NCI-H226 (cell line): ENCODE results near the gene NOTCH1.
"Not testable (repeated sequence)": the region's sequence is repeated elsewhere in the genome, so short reads cannot be mapped to it uniquely, and the experiment has no call there.

ENCODE experiments used
- DNase-seq: peaks from one replicate; pipeline ENCODE4 v3.0.0-alpha.2; 2015

NOTCH1 gene

GRCh38 chr9:136545965-136546696, at the start of gene NOTCH1:
Gene NOTCH1, minus strand, starts transcription at chr9:136546048. Its CDS starts 262 bp downstream, at chr9:136545786.
- DNase-seq: peak; percentile 88

- DNase-seq: no peak
Measured at GRCh38 chr9:136594492-136594891, 48.6 kb upstream of the NOTCH1 start.

GRCh38 chr9:136593581-136593980, 47.7 kb upstream of the NOTCH1 start:
- DNase-seq: no peak

GRCh38 chr9:136592666-136593065, 46.8 kb upstream of the NOTCH1 start:
- no peak for DNase-seq

- no peak for DNase-seq
Measured at GRCh38 chr9:136590821-136591752, 45.2 kb upstream of the NOTCH1 start.

GRCh38 chr9:136589766-136590763, 44.2 kb upstream of the NOTCH1 start:
- DNase-seq: no peak

GRCh38 chr9:136588663-136589464, 43.0 kb upstream of the NOTCH1 start:
- no peak for DNase-seq

- no peak for DNase-seq
Measured at GRCh38 chr9:136587944-136588662, 42.3 kb upstream of the NOTCH1 start.

GRCh38 chr9:136587145-136587943, 41.5 kb upstream of the NOTCH1 start:
- DNase-seq: no peak

GRCh38 chr9:136586391-136586953, 40.6 kb upstream of the NOTCH1 start:
- DNase-seq: no peak

GRCh38 chr9:136585531-136586120, 39.8 kb upstream of the NOTCH1 start:
- no peak for DNase-seq

- no peak for DNase-seq
Measured at GRCh38 chr9:136584934-136585333, 39.1 kb upstream of the NOTCH1 start.

GRCh38 chr9:136584401-136584932, 38.6 kb upstream of the NOTCH1 start:
- no peak for DNase-seq

GRCh38 chr9:136582977-136583735, 37.3 kb upstream of the NOTCH1 start:
- no peak for DNase-seq

- no peak for DNase-seq
Measured at GRCh38 chr9:136581614-136582447, 36.0 kb upstream of the NOTCH1 start.

- DNase-seq: not testable (repeated sequence)
Measured at GRCh38 chr9:136579650-136580219, 33.9 kb upstream of the NOTCH1 start.
